NCI-H146 treated with DMSO at 0.1 percent for 48 hours (cell line): ENCODE measurements around the gene ABHD17C.
A peak's percentile ranks its signal among the peaks of the same experiment; 100 is the strongest.

Experiments
- DNase-seq: peaks from one replicate; lab custom pipeline; 2025; ENCODE audit not compliant: unreplicated experiment; lab: John Stamatoyannopoulos, UW

The ABHD17C gene

DNA sequence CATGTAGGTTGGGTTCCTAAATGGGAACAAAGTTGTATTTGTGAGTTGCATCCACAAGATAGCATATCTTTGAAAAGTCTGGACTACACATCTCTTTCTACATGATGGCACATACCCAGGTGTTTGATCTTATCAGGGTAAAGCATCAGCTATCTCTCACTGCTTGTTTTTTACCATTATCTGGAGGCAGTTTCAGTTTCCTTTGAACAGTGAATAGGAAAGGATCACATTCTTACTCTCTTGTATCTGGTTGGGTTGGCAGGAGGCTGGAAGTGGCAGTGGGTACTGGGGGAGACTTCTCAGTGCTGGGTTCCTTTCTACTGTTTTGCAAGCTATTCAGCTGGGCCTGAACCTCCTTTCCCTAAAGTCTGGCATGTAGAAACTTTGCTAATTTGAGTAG lies 88.2 kb downstream of the ABHD17C start:
- DNase-seq: no peak

- no peak for DNase-seq
Measured at GRCh38 chr15:80785335-80785734, 90.2 kb downstream of the ABHD17C start.

DNA sequence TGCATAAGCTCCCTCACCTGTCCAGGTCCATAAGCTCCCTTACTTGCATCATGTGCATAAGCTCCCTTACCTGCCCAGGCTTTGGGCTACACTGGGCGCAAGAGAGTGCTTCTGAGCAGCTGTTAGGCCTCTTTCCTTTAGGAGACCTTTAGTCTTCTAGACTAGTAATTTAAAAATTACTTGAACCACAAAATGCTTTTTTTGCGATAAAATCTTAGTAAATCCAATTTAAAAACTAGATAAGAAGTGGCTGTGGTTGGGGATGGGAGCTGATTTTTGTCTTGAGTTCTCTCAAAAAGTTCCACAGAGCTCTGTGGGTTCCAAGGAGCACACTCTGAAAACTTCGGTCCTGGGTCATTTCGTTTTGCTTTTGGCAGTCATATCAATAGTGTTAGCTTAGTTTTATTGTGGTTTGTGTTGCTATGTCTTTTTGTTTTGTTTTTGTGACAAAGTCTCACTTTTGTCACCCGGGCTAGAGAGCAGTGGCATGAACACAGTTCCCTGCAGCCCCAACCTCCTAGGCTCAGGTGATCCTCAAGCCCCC lies 90.8 kb downstream of the ABHD17C start:
- no peak for DNase-seq

DNA sequence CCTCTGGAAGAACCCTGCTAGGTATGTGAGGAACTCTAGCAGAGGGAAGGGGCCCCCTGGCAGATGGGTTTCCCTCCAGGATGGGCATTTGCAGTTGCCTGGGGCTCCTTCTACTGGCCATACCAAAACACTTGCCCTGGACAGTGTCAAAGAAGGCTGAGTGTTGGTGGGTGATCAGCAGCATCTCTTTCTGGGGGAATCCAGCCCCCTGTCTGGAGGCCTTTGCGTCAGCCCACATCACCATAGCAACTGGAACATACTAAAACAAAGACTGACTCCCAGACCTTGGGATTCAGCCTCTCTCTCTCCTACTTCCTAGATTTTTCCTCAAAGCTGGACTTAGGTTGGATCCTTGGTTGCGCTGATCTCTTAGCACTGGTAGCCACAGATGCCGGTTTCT lies 92.2 kb downstream of the ABHD17C start:
- no peak for DNase-seq

- DNase-seq: no peak
Measured at GRCh38 chr15:80788536-80788935, 93.4 kb downstream of the ABHD17C start.

GRCh38 chr15:80789296-80789695 lies 94.2 kb downstream of the ABHD17C start:
- no peak for DNase-seq

- no peak for DNase-seq
Measured at GRCh38 chr15:80789796-80790195, 94.7 kb downstream of the ABHD17C start.

- no peak for DNase-seq
Measured at GRCh38 chr15:80790236-80790635, 95.1 kb downstream of the ABHD17C start.

DNA sequence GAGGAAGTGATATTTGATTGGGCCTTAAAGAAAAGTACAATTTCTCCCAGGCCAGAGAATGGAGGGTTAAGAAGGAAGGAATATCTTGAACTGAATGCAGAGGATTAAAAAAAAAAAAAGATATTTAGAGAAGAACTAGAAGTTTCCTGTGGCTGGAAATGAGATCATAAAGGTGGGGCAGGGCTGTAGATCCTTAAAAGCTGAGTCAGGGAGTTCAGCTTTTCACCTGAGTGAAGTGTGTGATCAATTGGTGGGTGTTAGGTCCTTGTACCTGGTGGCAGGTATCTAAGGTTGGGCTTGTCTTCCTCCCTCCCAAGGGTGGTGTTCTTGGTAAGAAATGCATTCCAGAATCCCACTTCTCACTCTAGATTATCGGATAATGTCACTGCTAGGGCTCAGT lies 95.9 kb downstream of the ABHD17C start:
- DNase-seq: no peak

GRCh38 chr15:80796407-80796806 lies 101.3 kb downstream of the ABHD17C start:
- DNase-seq: no peak

GRCh38 chr15:80798911-80799310 lies 103.8 kb downstream of the ABHD17C start:
- DNase-seq: no peak

GRCh38 chr15:80800067-80800466 lies 105.0 kb downstream of the ABHD17C start:
- no peak for DNase-seq

DNA sequence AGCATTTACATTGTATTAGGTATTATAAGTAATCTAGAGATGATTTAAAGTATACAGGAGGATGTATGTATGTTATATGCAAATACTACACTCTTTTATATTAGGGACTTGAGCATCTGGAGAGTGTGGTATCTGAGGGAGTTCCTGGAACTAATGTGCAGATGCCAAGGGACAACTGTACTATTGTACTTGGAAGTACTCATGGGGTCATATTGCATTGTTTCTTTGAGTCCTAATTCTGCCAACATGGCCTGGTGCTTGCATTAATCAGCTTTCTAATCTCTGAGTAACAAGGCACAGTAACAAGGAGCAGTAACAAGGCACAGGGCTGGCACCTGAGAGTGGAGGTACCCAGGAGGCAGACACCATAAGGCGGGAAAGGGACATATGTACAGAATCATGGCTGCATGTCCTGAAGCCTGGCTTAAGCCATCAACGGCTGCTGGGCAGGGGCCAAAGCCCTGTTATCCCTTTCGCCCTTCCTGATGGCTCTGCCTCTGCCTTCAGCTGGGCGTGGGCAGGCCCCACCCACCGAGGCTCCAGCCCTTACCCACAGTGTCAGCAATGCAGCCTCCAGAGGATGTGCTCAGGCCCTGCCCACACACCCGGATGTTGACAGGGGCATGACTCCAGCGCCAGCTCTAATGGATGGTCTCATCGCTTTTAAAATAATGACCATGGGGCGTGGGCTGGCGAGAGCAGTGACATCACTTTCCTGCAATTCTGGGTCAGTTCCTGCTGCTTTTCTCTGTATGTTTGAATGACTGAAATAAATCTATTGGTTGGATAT lies 107.0 kb downstream of the ABHD17C start:
- DNase-seq: no peak

- no peak for DNase-seq
Measured at GRCh38 chr15:80803580-80804525, 108.7 kb downstream of the ABHD17C start.

GRCh38 chr15:80804970-80805495 lies 109.9 kb downstream of the ABHD17C start:
- DNase-seq: peak; percentile 65
